Dermis microvascular lymphatic vessel endothelial cell (primary cell): ENCODE measurements around the gene P4HB. TPM values are rescaled to one million over a fixed set of nuclear protein-coding genes. Genes with fewer than 3 reads are reported as not detected.

Experiments
- total RNA-seq: library from RNA; depleted of rRNA; stranded (reverse); fragments of >200 nt; gene quantifications from 2 replicates; pipeline ENCODE4 v1.2.1, GENCODE V29; 2014

Gene P4HB
- total RNA-seq, 1 donor from 2014 or later: 634 TPM

Other genes with a start within 250 kb of the P4HB start
- 67.7 and 87.9 TPM in 2 replicates for gene NPLOC4, start 223.4 kb downstream of the P4HB start, total RNA-seq
- 0.51 and 0.89 TPM in 2 replicates for gene TSPAN10, start 223.3 kb downstream of the P4HB start, total RNA-seq
- gene PDE6G, start 204.0 kb downstream of the P4HB start, total RNA-seq: 1.3 and 5.3 TPM in 2 replicates
- 26.6 and 29.7 TPM in 2 replicates for gene OXLD1, start 193.9 kb downstream of the P4HB start, total RNA-seq
- gene CCDC137, start 193.8 kb downstream of the P4HB start, total RNA-seq: 6.3 and 8.5 TPM in 2 replicates
- gene ARL16, start 176.7 kb downstream of the P4HB start, total RNA-seq: 25.4 and 28.2 TPM in 2 replicates
- 41.1 and 49.4 TPM in 2 replicates for gene HGS, start 176.5 kb downstream of the P4HB start, total RNA-seq
- gene MRPL12, start 157.2 kb downstream of the P4HB start, total RNA-seq: 8.7 and 8.9 TPM in 2 replicates
- gene SLC25A10, start 148.3 kb downstream of the P4HB start, total RNA-seq: 13.9 and 17.7 TPM in 2 replicates
- not detected in 2 replicates for gene GCGR, start 56.4 kb downstream of the P4HB start, total RNA-seq
- 81.8 and 133 TPM in 2 replicates for gene MCRIP1, start 27.2 kb downstream of the P4HB start, total RNA-seq
- gene PPP1R27, start 25.5 kb downstream of the P4HB start, total RNA-seq: not detected in 2 replicates
- 97.7 and 157 TPM in 2 replicates for gene ARHGDIA, start 10.8 kb upstream of the P4HB start, total RNA-seq
- 142 and 181 TPM in 2 replicates for gene ALYREF, start 31.1 kb upstream of the P4HB start, total RNA-seq
- gene ANAPC11, start 31.2 kb upstream of the P4HB start, total RNA-seq: 108 and 109 TPM in 2 replicates
- 0.13 TPM in 1 of 2 replicates, not detected in the other for gene NPB, start 41.7 kb upstream of the P4HB start, total RNA-seq
- gene PCYT2, start 50.9 kb upstream of the P4HB start, total RNA-seq: 30.2 and 40.4 TPM in 2 replicates
- 11.9 and 12.3 TPM in 2 replicates for gene SIRT7, start 57.6 kb upstream of the P4HB start, total RNA-seq
- gene MAFG, start 67.2 kb upstream of the P4HB start, total RNA-seq: 10.4 and 19.0 TPM in 2 replicates
- 60.8 and 71.2 TPM in 2 replicates for gene PYCR1, start 76.8 kb upstream of the P4HB start, total RNA-seq
- not detected in 2 replicates for gene MYADML2, start 86.7 kb upstream of the P4HB start, total RNA-seq
- gene NOTUM, start 100.7 kb upstream of the P4HB start, total RNA-seq: under 0.01 TPM in 2 replicates
- gene ASPSCR1, start 117.1 kb upstream of the P4HB start, total RNA-seq: 22.0 and 23.4 TPM in 2 replicates
- 23.5 and 38.6 TPM in 2 replicates for gene CENPX, start 162.3 kb upstream of the P4HB start, total RNA-seq
- 10.0 and 10.1 TPM in 2 replicates for gene LRRC45, start 162.8 kb upstream of the P4HB start, total RNA-seq
- 12.5 and 14.5 TPM in 2 replicates for gene RAC3, start 171.1 kb upstream of the P4HB start, total RNA-seq
- gene DCXR, start 177.2 kb upstream of the P4HB start, total RNA-seq: 33.1 and 42.7 TPM in 2 replicates
- 16.4 and 28.2 TPM in 2 replicates for gene RFNG, start 191.3 kb upstream of the P4HB start, total RNA-seq
- 67.1 and 86.6 TPM in 2 replicates for gene GPS1, start 191.4 kb upstream of the P4HB start, total RNA-seq
- 35.6 and 44.1 TPM in 2 replicates for gene DUS1L, start 205.3 kb upstream of the P4HB start, total RNA-seq
- gene FASN, start 237.7 kb upstream of the P4HB start, total RNA-seq: 54.4 and 61.1 TPM in 2 replicates